Hematopoietic multipotent progenitor cell treated with erythropoietin and hydrocortisone succinate and interleukin-3 and kit ligand, for 4 days (in vitro differentiated cells): Measurements from ENCODE around the gene MAST4.

Source experiments
- DNase-seq: peaks from one replicate; pipeline ENCODE4 v3.0.0-alpha.2; 2015

MAST4 gene

GRCh38 chr5:66881480-66882161, 285.4 kb downstream of the MAST4 start:
- no peak for DNase-seq

DNA sequence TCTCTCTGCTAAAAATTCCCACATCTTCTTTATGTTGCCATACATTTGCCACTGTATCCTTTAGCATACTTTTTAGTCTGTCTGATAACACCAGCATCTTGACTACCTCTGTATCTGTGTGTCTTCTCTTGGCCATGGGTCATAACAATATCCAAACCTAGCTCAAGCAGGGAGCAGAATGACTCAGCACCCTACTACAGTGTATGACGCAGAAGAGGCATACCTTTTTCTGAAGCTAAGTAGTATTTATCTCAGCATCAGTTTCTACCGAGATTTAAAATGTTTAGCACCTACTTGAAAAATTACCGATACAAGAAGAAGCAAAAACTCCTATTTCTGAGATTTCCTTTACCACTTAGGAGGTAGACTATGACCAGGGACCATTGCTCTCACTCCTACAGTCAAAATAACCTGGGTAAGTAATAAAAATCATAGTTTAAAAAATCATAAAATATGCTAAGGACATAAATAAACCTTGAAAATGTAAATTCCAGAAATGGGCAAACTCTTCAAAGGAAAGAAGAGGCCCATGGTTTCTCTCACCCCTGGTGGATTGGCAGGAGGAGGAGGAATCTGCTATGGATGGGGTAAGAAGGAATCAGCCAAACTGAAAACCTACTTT, 286.5 kb downstream of the MAST4 start:
- no peak for DNase-seq

- no peak for DNase-seq
Observed at GRCh38 chr5:66884564-66885243, 288.5 kb downstream of the MAST4 start.

- no peak for DNase-seq
Observed at GRCh38 chr5:66886941-66887340, 290.7 kb downstream of the MAST4 start.

GRCh38 chr5:66888613-66889012, 292.4 kb downstream of the MAST4 start:
- DNase-seq, result no peak

- DNase-seq, result peak; percentile 42
Observed at GRCh38 chr5:66889056-66889455, 292.9 kb downstream of the MAST4 start.

GRCh38 chr5:66889524-66889923, 293.3 kb downstream of the MAST4 start:
- DNase-seq, result no peak

- no peak for DNase-seq
Observed at GRCh38 chr5:66891184-66891925, 295.2 kb downstream of the MAST4 start.

GRCh38 chr5:66892716-66893115, 296.5 kb downstream of the MAST4 start:
- DNase-seq, result peak; percentile 59

DNA sequence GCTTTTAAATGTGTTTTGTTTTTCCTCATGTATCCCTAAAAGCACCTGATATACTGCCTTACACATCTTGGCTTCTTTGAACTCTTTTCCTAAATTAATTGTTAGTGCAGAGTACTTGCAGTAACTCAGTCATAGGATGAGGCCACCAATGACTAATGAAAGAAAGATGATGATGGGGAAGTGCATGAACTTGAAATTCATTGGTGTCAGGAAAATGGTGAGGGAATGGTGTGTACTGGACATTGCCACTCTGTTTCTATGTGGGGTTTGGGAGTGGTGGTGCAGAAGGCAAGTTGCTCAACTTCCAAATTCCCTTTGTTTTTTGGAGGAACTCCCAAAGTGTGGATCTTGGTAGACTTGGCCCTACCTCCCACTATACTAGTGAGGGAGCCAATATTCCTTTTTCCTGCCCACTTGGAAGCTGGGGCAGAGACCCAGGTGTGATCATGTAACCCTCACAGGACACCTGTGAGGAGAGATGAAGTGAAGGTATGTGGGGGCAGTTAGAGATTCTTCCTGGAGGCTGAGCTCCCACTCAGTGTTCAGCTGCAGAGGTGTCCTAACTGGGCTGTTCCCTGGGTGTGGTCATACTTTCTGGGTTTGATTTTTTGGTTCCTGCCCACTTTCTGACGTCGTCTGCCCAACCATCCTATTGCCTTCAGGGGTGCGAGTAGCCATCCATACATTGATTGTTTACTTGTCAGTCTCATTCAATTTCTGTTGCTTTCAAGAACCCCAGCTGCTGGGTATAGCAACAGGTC, 298.5 kb downstream of the MAST4 start:
- DNase-seq, result no peak

DNA sequence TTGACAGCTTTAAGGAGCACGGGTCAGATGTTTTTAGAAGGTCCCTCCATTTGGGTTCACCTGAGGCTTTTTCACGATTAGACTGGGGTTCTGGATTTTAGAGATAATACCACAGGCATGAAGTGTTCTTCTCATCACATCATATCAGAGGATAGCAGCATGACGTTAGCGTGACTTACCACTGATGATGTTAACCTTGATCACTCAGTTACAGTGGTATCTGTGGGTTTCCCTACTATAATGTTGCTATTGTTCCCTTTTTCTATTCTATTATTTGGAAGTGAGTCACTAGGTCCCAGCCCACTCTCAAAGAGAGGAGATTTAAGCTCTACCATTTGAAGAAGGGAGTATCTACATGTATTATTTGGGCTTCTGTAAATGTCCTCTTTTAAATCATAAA, 300.0 kb downstream of the MAST4 start:
- DNase-seq, result peak; percentile 90

DNA sequence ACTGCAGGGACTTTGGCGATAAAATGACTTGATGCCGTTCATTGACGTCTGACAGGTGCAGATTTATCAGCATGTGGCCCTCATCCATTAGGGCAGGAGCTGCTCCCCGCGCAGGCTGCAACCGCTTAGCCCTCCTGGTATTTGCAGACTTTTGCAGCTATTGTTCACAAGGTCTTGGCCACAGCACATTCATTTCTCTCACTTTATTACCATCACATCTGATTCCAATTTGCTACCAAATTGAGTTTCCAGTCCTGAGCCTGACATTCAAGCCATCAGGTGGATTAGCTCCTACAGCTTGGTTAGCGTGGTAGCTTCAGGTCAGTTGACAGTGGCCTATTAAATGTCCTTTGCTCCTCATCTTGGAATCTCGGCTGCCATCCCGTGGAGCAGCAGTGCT, 301.2 kb downstream of the MAST4 start:
- no peak for DNase-seq

GRCh38 chr5:66898241-66898995, 302.2 kb downstream of the MAST4 start:
- no peak for DNase-seq

GRCh38 chr5:66903218-66903617, 307.0 kb downstream of the MAST4 start:
- DNase-seq, result no peak

DNA sequence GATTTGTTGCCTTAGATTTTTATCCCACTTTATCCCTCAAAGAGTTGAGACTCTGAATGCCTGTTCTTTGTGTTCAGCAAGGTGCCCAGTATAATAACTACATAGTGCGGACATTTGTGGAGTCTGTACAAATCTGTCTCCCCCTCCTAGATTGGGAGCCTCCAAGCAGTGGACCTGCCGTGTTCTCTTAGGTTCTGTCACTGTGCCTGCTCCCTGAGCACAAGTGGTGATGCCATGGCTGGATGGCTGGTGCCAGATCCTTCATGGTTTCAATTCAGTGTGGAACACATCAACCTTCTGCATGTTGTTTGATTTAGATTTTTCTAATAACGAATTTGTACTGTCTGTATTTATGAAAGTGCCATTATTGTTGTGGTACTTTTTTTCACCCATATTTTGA, 307.5 kb downstream of the MAST4 start:
- DNase-seq, result no peak

- no peak for DNase-seq
Observed at GRCh38 chr5:66904189-66904588, 308.0 kb downstream of the MAST4 start.

DNA sequence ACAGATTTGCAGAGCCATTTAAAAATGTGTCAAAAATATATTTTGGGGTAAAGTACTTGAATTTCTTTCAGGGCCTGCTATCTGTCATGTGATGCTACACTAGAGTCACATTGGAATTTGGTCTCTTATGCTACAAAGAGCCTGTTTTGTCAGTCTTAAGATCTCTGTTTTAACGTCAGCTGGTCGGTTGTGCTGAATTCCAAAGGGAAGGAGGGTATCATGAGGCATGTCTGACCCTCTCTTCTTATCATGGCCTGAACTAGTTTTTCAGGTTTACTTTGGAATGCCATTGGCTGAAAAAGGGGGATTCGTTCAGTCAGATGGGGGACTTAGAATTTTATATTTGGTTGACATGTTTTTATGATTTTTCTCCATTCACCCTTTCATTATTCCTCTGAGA, 309.8 kb downstream of the MAST4 start:
- DNase-seq, result no peak

- no peak for DNase-seq
Observed at GRCh38 chr5:66908230-66908629, 312.0 kb downstream of the MAST4 start.

- peak; percentile 46 for DNase-seq
Observed at GRCh38 chr5:66909364-66909763, 313.2 kb downstream of the MAST4 start.

GRCh38 chr5:66912787-66913186, 316.6 kb downstream of the MAST4 start:
- DNase-seq, result no peak

DNA sequence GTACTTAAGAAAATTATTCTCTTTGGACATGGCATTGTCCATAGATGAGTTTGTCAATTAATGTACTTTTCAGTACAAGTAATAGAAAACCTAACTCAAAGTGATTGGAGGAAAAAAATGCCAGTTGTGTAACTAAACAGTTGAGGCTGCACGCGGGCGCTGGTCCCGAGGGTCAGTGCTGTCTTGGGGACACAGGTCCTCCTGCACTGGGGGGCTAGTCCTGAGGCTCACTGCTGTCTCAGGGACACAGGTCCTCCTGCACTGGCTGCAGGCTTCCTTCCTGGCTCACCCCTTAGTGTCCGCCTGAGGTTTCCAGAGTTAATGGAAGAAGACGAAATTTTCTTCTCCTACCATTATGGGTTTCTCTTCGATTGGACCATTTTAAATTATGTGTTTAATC, 319.3 kb downstream of the MAST4 start:
- no peak for DNase-seq

DNA sequence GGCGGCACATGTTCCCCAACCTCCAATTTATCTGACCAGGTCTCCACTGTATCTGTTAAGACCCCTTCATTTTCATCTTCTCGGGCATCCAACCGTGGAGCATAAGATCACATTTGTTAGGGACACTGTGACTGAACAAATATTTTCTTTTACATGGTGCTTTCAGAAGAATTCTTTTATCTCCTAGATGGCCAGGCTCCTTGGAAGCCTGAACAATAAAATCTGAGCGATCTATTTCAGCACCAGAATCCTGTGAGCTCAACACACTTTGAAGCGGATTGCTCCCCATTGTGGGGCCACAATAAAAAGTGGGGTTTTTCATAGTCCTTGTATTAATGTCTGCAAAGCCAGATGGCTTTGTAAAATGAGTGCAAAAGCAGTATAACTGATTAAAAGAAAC, 326.7 kb downstream of the MAST4 start:
- DNase-seq, result no peak
